ENCODE data around the gene ABCA3.

ABCA3 gene

GRCh38 chr16:2233872-2234812, 106.4 kb downstream of the ABCA3 start:
- DNase-seq, result no peak

DNA sequence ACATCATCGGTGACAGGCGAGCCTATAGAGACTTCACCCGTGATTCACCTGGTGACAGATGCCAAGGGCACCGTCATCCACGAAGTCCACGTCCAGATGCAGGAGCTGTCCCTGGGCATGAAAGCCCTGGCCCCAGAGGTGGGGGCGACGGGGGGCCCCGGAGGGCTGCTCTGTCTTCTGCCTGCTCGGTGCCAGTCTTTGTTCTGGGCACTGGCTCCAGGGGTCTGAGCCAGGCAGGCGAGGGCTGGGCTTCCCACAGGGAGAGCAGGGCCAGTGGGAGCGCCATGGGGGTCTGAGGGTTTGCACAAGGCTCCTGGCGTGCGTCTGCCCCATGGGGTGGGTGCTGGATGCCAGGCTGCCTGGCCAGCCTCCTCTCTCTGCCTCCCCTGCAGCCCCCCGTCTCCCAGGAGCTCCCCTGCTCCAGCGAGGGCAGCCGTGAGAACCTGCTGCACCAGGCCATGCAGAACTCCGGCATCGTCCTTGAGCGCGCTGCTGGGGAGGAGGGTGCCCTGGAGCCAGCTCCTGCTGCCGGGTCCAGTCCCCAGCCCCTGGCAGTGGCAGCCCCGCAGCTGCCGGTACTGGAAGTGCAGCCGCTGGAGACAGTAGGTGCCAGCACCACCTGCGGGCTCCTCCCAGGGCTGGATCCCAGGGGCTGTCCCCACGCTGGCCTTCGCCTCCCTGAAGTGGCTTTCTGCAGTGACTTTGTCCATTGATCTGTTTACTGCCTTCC, 107.3 kb downstream of the ABCA3 start:
- DNase-seq, result no peak

GRCh38 chr16:2232094-2232990, 108.2 kb downstream of the ABCA3 start:
- no peak for DNase-seq

- no peak for DNase-seq
Measured at GRCh38 chr16:2231016-2231931, 109.3 kb downstream of the ABCA3 start.

DNA sequence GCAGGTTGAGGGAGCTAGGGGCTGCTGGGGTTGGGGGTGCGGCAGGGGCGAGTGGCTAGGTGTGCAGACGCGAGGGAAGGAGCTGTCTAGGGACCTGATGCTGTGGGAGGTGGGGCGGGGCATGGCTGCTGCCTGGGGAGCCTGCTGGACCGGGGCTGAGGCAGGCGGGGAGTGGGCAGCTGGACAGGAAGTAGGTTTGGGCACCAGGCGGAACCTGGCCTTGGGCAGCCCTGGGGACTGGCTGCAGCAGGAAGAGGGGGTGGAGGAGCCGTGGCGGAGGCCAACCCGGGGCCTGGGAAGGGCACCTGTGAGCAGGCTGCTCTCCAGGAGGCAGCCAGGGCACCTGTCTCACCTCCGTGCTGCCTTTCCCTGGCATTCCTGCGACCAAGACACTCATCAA, 110.2 kb downstream of the ABCA3 start:
- no peak for DNase-seq

- DNase-seq, result no peak
Measured at GRCh38 chr16:2229632-2230250, 110.8 kb downstream of the ABCA3 start.

- no peak for DNase-seq
Measured at GRCh38 chr16:2229091-2229490, 111.4 kb downstream of the ABCA3 start.

DNA sequence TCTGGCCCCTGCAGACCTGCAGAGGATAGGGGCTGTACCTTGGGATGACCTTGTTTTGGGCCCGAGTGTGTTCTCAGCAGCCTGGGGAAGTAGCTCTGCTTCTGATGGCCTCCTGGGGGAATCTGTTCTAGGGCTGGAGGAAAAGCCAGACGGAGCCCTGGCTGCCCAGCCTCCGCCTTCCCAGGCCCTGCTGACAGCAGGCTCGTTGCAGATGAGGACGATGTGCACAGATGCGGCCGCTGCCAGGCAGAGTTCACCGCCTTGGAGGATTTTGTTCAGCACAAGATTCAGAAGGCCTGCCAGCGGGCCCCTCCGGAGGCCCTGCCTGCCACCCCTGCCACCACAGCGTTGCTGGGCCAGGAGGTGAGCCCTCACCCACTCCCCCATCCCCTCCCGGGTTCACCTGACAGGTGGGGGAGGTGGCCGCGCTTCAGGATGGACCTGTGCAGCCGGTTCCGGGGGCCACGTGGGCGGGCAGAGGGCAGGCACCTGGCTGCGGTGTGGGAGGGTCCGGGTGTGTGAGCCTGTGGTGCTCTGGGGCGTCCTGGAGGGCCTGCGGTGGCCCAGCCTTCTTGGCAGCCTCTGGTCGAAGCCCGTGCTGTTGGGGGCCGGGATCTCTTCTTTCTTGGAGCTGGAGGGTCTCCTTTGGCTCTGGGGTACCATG, 112.2 kb downstream of the ABCA3 start:
- no peak for DNase-seq

DNA sequence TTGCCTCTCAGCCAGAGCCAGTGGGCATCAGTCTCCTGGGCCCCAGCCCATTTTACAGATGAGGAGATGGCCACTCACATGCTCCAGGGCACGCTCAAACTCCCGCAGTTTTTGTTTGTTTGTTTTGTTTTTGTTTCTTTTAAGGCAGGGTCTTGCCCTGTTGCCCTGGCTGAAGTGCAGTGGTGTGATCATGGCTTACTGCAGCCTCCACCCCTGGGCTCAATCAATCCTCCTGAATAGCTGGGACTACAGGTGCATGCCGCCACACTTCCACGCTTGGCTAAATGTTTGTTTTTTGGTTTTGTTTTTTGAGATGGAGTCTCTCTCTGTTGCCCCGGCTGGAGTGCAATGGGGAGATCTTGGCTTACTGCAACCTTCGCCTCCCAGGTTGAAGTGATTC, 113.6 kb downstream of the ABCA3 start:
- no peak for DNase-seq

- DNase-seq, result no peak
Measured at GRCh38 chr16:2226245-2226793, 114.2 kb downstream of the ABCA3 start.
